ENCODE results near the gene BCAS3.

DNA sequence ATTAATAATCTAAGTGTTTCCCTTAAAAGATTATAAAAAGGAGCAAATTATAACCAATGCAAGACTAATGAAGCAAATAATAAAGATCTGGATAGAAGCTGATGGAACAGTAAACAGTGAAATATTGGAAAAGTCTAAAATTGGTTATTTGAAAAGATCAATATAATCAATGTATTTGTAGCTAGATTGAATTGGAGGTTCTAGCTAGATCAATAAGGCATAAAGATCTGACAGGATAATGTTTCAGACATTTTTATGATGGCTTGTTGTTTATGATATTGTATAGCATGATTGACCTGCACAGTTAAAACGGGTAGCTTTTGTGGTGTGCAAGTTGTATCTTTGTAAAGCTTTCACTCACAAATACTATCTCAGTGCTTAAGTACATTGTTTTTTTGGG lies 245.3 kb downstream of the BCAS3 start:
- TF ChIP-seq, protein P1, sequence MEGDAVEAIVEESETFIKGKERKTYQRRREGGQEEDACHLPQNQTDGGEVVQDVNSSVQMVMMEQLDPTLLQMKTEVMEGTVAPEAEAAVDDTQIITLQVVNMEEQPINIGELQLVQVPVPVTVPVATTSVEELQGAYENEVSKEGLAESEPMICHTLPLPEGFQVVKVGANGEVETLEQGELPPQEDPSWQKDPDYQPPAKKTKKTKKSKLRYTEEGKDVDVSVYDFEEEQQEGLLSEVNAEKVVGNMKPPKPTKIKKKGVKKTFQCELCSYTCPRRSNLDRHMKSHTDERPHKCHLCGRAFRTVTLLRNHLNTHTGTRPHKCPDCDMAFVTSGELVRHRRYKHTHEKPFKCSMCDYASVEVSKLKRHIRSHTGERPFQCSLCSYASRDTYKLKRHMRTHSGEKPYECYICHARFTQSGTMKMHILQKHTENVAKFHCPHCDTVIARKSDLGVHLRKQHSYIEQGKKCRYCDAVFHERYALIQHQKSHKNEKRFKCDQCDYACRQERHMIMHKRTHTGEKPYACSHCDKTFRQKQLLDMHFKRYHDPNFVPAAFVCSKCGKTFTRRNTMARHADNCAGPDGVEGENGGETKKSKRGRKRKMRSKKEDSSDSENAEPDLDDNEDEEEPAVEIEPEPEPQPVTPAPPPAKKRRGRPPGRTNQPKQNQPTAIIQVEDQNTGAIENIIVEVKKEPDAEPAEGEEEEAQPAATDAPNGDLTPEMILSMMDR (conservative IDR thresholded peaks at IDR 0.05): no peak
- TF ChIP-seq ZFX (IDR thresholded peaks at IDR 0.05): no peak

Data from C4-2B (cell line).